ENCODE measurements around the gene NPM1. TPM values are rescaled to one million over a fixed set of nuclear protein-coding genes. Genes with fewer than 3 reads are reported as not detected.

The NPM1 gene
- total RNA-seq, 1 experiment from 2014 or later = 3,122 TPM

DNA sequence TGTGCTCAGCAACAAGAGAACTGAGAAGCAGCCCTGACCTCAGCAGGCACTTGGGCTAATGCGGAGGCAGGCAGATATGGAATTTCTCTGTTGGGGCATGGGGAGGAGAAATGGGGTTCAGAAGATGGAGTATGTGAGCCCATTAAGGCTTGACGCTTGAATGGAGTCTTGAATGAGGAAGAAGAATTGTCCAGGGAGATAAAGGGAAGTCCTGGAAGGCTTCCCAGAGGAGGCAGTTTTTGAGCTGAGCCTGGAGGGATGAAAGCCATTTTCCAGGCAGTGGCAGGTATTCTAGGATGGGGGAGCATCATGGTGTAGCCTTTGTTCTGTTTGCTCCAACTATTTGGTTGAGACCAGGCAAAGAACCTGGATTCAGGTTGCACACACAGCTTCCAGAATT is 66.3 kb downstream of the NPM1 start:
- H3K27ac Mint-ChIP-seq = no peak overlapping the region

More for the DNA sequence above, 66.3 kb downstream of the NPM1 start:
- Mint-ChIP-seq H3K4me3 (no peak overlapping the region), H3K4me1 (peaks cover 36 to 48% of the 10 kb centered on the region in 2 experiments), H3K9me3 (no peaks in the 10 kb centered on the region), H3K36me3 (ENCODE audit: insufficient read depth in 1 of 3, low read depth in 3 of 3) (no peaks in the 10 kb centered on the region; a peak in 2 of 7 replicates), H3K27me3 (ENCODE audit: low read depth) (peaks cover 26% of the 10 kb centered on the region)
- H4K91ac ChIP-seq (ENCODE audit: insufficient read length, low read depth, low read length) = no peak overlapping the region
- no peak overlapping the region for H4K5ac ChIP-seq (ENCODE audit: insufficient read length, low read depth, low read length)
- peaks cover 6% of the 10 kb centered on the region; the same call in 1 of the 2 replicates for H3K4me1 ChIP-seq (ENCODE audit: insufficient read depth, low read length)
- H3K14ac ChIP-seq (ENCODE audit: insufficient read depth, low read length) = no peak overlapping the region
- H3K23me2 ChIP-seq (ENCODE audit: insufficient read length, low read depth, low read length, poor library complexity, severe bottlenecking) = no peaks in the 10 kb centered on the region
- no peak overlapping the region for H3K56ac ChIP-seq (ENCODE audit: insufficient read length, low read depth, low read length)
- no peak overlapping the region for H3K27ac ChIP-seq (ENCODE audit: insufficient read length, low read depth, low read length)
- H3K79me1 ChIP-seq (ENCODE audit: insufficient read depth, low read depth, low read length, poor library complexity, severe bottlenecking) = no peaks in the 10 kb centered on the region
- H2BK12ac ChIP-seq (ENCODE audit: insufficient read length, low read depth, low read length) = no peak overlapping the region
- H4K8ac ChIP-seq (replicated peaks; ENCODE audit: insufficient read length, low read depth, low read length) = no peak overlapping the region
- TF ChIP-seq, protein P1, sequence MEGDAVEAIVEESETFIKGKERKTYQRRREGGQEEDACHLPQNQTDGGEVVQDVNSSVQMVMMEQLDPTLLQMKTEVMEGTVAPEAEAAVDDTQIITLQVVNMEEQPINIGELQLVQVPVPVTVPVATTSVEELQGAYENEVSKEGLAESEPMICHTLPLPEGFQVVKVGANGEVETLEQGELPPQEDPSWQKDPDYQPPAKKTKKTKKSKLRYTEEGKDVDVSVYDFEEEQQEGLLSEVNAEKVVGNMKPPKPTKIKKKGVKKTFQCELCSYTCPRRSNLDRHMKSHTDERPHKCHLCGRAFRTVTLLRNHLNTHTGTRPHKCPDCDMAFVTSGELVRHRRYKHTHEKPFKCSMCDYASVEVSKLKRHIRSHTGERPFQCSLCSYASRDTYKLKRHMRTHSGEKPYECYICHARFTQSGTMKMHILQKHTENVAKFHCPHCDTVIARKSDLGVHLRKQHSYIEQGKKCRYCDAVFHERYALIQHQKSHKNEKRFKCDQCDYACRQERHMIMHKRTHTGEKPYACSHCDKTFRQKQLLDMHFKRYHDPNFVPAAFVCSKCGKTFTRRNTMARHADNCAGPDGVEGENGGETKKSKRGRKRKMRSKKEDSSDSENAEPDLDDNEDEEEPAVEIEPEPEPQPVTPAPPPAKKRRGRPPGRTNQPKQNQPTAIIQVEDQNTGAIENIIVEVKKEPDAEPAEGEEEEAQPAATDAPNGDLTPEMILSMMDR (conservative IDR thresholded peaks at IDR 0.05) = no peak
- H2BK120ac ChIP-seq (ENCODE audit: low read depth, low read length, poor library complexity, severe bottlenecking) = no peak overlapping the region
- no peak overlapping the region for H3K18ac ChIP-seq (ENCODE audit: insufficient read length, low read depth, low read length)
- no peak overlapping the region for H3K9ac ChIP-seq (ENCODE audit: extremely low read depth, insufficient read length, low read length)
- H3T11ph ChIP-seq (ENCODE audit: low read length) = no peak overlapping the region
- H3K79me2 ChIP-seq (ENCODE audit: insufficient read depth, low read length) = no peaks in the 10 kb centered on the region
- no peaks in the 10 kb centered on the region for H3K27me3 ChIP-seq (ENCODE audit: insufficient read depth, low read length)
- no peak overlapping the region for H2BK20ac ChIP-seq (ENCODE audit: low read depth, low read length, poor library complexity, severe bottlenecking)
- no CpG with 5 or more reads among the region's 2 CpGs for WGBS (ENCODE audit: extremely low coverage, insufficient read length, low lambda C conversion rate)
- no peak overlapping the region for H3K4me2 ChIP-seq (ENCODE audit: insufficient read depth, insufficient read length, low read length)
- H2AFZ ChIP-seq (ENCODE audit: low read length) = no peak overlapping the region
- H2BK5ac ChIP-seq (ENCODE audit: insufficient read length, low read length) = no peak overlapping the region
- H2AK5ac ChIP-seq (ENCODE audit: insufficient read length, low read length) = no peak overlapping the region
- no peaks in the 10 kb centered on the region for H3K9me3 ChIP-seq (ENCODE audit: control insufficient read depth, low read depth, low read length)
- no peaks in the 10 kb centered on the region for H4K20me1 ChIP-seq (ENCODE audit: control insufficient read depth, insufficient read depth, insufficient read length)
- H2BK15ac ChIP-seq (ENCODE audit: low read depth, low read length) = no peak overlapping the region
- H3K23ac ChIP-seq (ENCODE audit: insufficient read length, low read depth, low read length) = no peak overlapping the region
- H3K4ac ChIP-seq (ENCODE audit: low read depth, low read length) = no peak overlapping the region
- DNase-seq = no peak
